ENCODE measurements around the gene STH.

DNA sequence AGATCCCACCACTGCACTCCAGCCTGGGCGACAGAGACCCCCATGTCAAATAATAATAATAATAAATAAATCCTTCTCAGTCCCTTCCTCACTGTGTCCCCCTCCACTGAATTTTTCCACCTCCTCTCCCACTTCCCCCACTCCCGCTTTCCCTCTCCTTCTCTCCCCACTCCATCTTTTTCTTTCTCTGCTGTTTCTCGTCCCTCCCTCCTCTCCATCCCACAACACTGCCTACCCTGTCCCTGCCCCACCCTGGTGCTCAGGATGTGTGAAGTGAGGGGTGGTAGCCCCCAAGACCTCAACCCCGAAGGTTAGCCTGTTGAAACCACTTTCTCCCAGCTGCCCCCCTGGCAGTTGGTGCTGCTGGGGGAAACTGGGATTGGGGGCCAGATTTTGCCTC lies 34.4 kb upstream of the STH start:
- TF ChIP-seq, protein P1, sequence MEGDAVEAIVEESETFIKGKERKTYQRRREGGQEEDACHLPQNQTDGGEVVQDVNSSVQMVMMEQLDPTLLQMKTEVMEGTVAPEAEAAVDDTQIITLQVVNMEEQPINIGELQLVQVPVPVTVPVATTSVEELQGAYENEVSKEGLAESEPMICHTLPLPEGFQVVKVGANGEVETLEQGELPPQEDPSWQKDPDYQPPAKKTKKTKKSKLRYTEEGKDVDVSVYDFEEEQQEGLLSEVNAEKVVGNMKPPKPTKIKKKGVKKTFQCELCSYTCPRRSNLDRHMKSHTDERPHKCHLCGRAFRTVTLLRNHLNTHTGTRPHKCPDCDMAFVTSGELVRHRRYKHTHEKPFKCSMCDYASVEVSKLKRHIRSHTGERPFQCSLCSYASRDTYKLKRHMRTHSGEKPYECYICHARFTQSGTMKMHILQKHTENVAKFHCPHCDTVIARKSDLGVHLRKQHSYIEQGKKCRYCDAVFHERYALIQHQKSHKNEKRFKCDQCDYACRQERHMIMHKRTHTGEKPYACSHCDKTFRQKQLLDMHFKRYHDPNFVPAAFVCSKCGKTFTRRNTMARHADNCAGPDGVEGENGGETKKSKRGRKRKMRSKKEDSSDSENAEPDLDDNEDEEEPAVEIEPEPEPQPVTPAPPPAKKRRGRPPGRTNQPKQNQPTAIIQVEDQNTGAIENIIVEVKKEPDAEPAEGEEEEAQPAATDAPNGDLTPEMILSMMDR (IDR thresholded peaks at IDR 0.05), result no peak
- TF ChIP-seq POLR2AphosphoS5 (IDR thresholded peaks at IDR 0.05), result no peak

Data from prostate gland (tissue), 2 donors.